ENCODE measurements around the gene CHD6. TPM values are rescaled to one million over a fixed set of nuclear protein-coding genes. Genes with fewer than 3 reads are reported as not detected.

CHD6 gene
- total and polyA plus RNA-seq, 4 donors = 3.3 to 23.4 (median 18.2) TPM

GRCh38 chr20:41499064-41499463, 119.1 kb downstream of the CHD6 start:
- Histone ChIP-seq H3K9ac (ENCODE audit: low read depth in 1 of 2, low read length in 2 of 2) (no peak overlapping the region), H3K4me3 (ENCODE audit: low read depth in 1 of 3, low read length in 3 of 3) (no peak overlapping the region), H3K27me3 (ENCODE audit: control insufficient read depth in 4 of 4, insufficient read depth in 4 of 4, low read length in 3 of 4) (no peaks in the 10 kb centered on the region), H3K36me3 (ENCODE audit: control insufficient read depth in 4 of 4, insufficient read depth in 3 of 4, low read depth in 1 of 4, low read length in 3 of 4) (peaks cover 0 to 4% (median 0%) of the 10 kb centered on the region in 4 donors), H3K27ac (ENCODE audit: low read depth in 1 of 2, low read length in 2 of 2) (no peak overlapping the region), H3K4me1 (ENCODE audit: control insufficient read depth in 4 of 4, insufficient read depth in 4 of 4, low read length in 3 of 4) (peaks cover 0 to 14% (median 12%) of the 10 kb centered on the region in 4 donors), H3K9me3 (ENCODE audit: control insufficient read depth in 4 of 4, low read length in 3 of 4) (no peaks in the 10 kb centered on the region)
- no peak for TF ChIP-seq MAX (IDR thresholded peaks at IDR 0.05)
- no peak for TF ChIP-seq HNF4A (conservative IDR thresholded peaks at IDR 0.05)
- TF ChIP-seq SP1 (IDR thresholded peaks at IDR 0.05) = no peak
- no peak for TF ChIP-seq FOXA2 (IDR thresholded peaks at IDR 0.05)
- TF ChIP-seq JUND (IDR thresholded peaks at IDR 0.05) = no peak
- TF ChIP-seq, protein P1, sequence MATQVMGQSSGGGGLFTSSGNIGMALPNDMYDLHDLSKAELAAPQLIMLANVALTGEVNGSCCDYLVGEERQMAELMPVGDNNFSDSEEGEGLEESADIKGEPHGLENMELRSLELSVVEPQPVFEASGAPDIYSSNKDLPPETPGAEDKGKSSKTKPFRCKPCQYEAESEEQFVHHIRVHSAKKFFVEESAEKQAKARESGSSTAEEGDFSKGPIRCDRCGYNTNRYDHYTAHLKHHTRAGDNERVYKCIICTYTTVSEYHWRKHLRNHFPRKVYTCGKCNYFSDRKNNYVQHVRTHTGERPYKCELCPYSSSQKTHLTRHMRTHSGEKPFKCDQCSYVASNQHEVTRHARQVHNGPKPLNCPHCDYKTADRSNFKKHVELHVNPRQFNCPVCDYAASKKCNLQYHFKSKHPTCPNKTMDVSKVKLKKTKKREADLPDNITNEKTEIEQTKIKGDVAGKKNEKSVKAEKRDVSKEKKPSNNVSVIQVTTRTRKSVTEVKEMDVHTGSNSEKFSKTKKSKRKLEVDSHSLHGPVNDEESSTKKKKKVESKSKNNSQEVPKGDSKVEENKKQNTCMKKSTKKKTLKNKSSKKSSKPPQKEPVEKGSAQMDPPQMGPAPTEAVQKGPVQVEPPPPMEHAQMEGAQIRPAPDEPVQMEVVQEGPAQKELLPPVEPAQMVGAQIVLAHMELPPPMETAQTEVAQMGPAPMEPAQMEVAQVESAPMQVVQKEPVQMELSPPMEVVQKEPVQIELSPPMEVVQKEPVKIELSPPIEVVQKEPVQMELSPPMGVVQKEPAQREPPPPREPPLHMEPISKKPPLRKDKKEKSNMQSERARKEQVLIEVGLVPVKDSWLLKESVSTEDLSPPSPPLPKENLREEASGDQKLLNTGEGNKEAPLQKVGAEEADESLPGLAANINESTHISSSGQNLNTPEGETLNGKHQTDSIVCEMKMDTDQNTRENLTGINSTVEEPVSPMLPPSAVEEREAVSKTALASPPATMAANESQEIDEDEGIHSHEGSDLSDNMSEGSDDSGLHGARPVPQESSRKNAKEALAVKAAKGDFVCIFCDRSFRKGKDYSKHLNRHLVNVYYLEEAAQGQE (IDR thresholded peaks at IDR 0.05) = no peak
- no peak for TF ChIP-seq HNF4G (IDR thresholded peaks at IDR 0.05)
- TF ChIP-seq FOXA1 (IDR thresholded peaks at IDR 0.05) = no peak
- TF ChIP-seq NR2F2 (IDR thresholded peaks at IDR 0.05) = no peak
- TF ChIP-seq TAF1 (conservative IDR thresholded peaks at IDR 0.05) = no peak
- no peak for TF ChIP-seq ATF3 (IDR thresholded peaks at IDR 0.05)
- TF ChIP-seq GABPA (IDR thresholded peaks at IDR 0.05 in 1 of 2, conservative IDR thresholded peaks at IDR 0.05 in 1 of 2) = no peak
- no peak for TF ChIP-seq RAD21 (IDR thresholded peaks at IDR 0.05)
- no peak for TF ChIP-seq ZBTB33 (IDR thresholded peaks at IDR 0.05)
- TF ChIP-seq CTCF (IDR thresholded peaks at IDR 0.05; ENCODE audit: low read depth, low read length, missing input control) = no peak
- no peak for TF ChIP-seq YY1 (IDR thresholded peaks at IDR 0.05)
- no peak for TF ChIP-seq EGR1 (IDR thresholded peaks at IDR 0.05; ENCODE audit: low read depth in 2 of 2)
- no peak for TF ChIP-seq RXRA (IDR thresholded peaks at IDR 0.05)
- no peak for DNase-seq (ENCODE audit: low spot score)

Data from liver (tissue), 9 donors.